Measurements from ENCODE around the gene TRABD2A. TPM values are rescaled to one million over a fixed set of nuclear protein-coding genes. Genes with fewer than 3 reads are reported as not detected.

TRABD2A gene
- total and polyA plus RNA-seq, 2 donors from 2014 or later, result 2.1 to 3.4 TPM

DNA sequence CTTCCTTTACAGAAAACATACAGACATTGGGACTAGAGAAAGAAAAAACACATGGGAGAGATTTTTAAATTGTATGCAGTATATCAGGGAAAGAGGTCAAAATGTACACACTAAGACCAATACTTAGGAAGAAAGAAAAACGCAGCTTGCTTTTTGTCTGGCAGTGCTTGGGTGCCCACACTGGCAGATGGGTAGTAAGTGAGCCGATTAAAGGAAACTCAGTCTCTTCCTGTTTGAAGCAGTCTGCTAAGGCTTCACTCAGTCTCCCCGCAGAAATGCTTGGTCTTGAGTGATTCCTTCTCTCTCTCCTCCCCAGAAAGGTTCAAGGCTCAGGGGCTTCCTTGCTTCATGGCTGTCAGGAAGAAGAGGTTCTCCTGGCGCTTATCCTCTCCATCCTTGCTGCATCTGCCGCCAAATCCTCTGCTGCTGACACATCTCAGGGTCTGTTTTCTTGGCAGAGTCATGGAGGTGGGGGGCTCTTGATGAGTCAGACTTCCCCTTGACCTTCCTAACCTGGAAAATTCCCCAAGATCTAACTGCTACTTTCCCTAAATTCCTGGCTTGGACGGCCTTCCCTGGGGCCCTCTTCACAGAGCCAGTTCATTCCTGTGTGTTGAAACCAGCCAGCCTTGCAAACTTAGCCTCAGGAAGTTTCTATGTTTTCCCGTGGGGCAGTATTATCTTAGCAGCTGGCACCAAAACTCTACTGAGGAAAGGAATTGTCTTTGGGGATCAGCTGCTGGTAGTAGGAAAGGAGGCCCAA is 14.1 kb upstream of the TRABD2A start:
- Histone ChIP-seq H3K27ac (ENCODE audit: low read depth in 2 of 2, low read length in 2 of 2) (no peak overlapping the region), H3K4me1 (ENCODE audit: control insufficient read depth in 2 of 3, insufficient read depth in 2 of 3, low read depth in 1 of 3, low read length in 3 of 3) (no peaks in the 10 kb centered on the region), H3K9me3 (ENCODE audit: control insufficient read depth in 2 of 3, insufficient read depth in 1 of 3, low read length in 3 of 3) (no peaks in the 10 kb centered on the region), H3K9ac (ENCODE audit: low read length in 3 of 3) (no peak overlapping the region), H3K4me3 (ENCODE audit: low read length in 3 of 3) (no peak overlapping the region), H3K36me3 (ENCODE audit: control insufficient read depth in 2 of 3, insufficient read depth in 3 of 3, low read length in 3 of 3) (no peaks in the 10 kb centered on the region), H3K27me3 (ENCODE audit: control insufficient read depth, insufficient read depth, low read length) (no peaks in the 10 kb centered on the region)
- TF ChIP-seq, protein P1, sequence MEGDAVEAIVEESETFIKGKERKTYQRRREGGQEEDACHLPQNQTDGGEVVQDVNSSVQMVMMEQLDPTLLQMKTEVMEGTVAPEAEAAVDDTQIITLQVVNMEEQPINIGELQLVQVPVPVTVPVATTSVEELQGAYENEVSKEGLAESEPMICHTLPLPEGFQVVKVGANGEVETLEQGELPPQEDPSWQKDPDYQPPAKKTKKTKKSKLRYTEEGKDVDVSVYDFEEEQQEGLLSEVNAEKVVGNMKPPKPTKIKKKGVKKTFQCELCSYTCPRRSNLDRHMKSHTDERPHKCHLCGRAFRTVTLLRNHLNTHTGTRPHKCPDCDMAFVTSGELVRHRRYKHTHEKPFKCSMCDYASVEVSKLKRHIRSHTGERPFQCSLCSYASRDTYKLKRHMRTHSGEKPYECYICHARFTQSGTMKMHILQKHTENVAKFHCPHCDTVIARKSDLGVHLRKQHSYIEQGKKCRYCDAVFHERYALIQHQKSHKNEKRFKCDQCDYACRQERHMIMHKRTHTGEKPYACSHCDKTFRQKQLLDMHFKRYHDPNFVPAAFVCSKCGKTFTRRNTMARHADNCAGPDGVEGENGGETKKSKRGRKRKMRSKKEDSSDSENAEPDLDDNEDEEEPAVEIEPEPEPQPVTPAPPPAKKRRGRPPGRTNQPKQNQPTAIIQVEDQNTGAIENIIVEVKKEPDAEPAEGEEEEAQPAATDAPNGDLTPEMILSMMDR (IDR thresholded peaks at IDR 0.05; ENCODE audit: borderline replicate concordance, extremely low read depth, insufficient read depth), result no peak
- DNase-seq, result no peak
- intact Hi-C loops (cut with DNase I), result no loop called here
- FAIRE-seq, result no peak

DNA sequence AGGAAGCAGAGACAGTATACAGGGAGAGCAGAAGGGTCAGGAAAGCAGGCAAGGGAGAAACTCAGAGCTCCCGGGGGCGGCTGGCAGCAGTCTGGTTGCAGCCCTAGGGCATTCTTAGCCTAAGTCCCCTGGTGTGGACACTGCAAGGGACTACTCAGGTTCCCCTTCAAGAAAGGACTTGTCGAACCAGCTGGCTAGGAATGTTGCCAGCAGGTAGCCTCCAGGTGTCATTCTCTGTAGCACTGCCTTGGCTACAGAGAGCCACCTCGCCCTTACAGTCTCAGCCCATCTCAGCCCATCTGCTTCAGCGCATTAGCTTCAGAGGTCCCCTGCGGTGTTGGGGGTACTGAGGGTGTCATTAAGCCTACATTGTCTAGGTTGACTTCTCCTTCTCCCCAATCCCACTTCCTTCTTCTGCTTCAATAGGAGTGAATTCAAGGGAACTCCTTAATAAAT is 13.3 kb upstream of the TRABD2A start:
- H3K27ac ChIP-seq (ENCODE audit: low read depth in 2 of 2, low read length in 2 of 2), result no peak overlapping the region
- H3K36me3 ChIP-seq (ENCODE audit: control insufficient read depth in 2 of 3, insufficient read depth in 3 of 3, low read length in 3 of 3), result no peaks in the 10 kb centered on the region
- TF ChIP-seq, protein P1 (IDR thresholded peaks at IDR 0.05; ENCODE audit: borderline replicate concordance, extremely low read depth, insufficient read depth), result no peak
- H3K27me3 ChIP-seq (ENCODE audit: control insufficient read depth, insufficient read depth, low read length), result no peaks in the 10 kb centered on the region
- no peak for FAIRE-seq
- DNase-seq, result no peak
- H3K4me3 ChIP-seq (ENCODE audit: low read length in 3 of 3), result no peak overlapping the region
- intact Hi-C loops (cut with DNase I), result no loop called here
- H3K9me3 ChIP-seq (ENCODE audit: control insufficient read depth in 2 of 3, insufficient read depth in 1 of 3, low read length in 3 of 3), result no peaks in the 10 kb centered on the region
- H3K4me1 ChIP-seq (ENCODE audit: control insufficient read depth in 2 of 3, insufficient read depth in 2 of 3, low read depth in 1 of 3, low read length in 3 of 3), result no peaks in the 10 kb centered on the region
- H3K9ac ChIP-seq (ENCODE audit: low read length in 3 of 3), result no peak overlapping the region

DNA sequence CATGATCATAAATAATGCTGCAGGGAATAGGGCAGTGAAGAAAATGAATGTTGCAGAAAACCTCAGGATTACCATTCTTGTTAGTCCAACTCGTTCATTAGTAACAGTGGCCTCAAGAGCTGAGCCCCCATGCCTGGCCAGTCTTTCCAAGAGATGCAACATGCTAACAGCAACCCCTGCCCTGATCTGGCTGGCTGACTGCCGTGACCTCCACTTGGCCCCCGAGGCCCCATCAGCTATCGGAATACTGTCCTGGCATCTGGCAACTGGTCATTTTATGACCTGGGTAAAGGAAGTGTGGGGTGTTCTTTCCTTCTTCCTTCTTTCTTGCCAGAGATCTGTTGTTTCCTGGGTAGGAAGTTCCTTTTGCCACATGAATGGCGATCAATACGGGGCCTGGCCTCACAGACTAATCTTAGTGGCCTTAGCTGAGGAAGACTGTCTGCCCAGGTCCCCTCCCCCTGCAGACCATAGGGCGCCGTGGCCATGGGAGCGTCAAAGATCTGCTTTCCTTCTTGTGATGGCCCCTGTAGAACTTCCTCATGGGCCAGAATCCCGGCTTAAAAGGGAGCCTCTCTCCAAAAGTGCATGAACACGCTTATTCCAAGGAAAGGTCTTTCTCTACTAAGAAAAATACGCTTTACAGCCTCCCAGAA is 10.6 kb upstream of the TRABD2A start:
- H3K9ac ChIP-seq (ENCODE audit: low read length in 3 of 3), result no peak overlapping the region
- no peaks in the 10 kb centered on the region for H3K27me3 ChIP-seq (ENCODE audit: control insufficient read depth, insufficient read depth, low read length)
- no peak for FAIRE-seq
- H3K4me1 ChIP-seq (ENCODE audit: control insufficient read depth in 2 of 3, insufficient read depth in 2 of 3, low read depth in 1 of 3, low read length in 3 of 3), result peaks cover 0 to 3% (median 0%) of the 10 kb centered on the region in 3 donors
- TF ChIP-seq, protein P1 (IDR thresholded peaks at IDR 0.05; ENCODE audit: borderline replicate concordance, extremely low read depth, insufficient read depth), result no peak
- no peaks in the 10 kb centered on the region for H3K36me3 ChIP-seq (ENCODE audit: control insufficient read depth in 2 of 3, insufficient read depth in 3 of 3, low read length in 3 of 3)
- DNase-seq, result no peak
- H3K27ac ChIP-seq (ENCODE audit: low read depth in 2 of 2, low read length in 2 of 2), result no peak overlapping the region
- intact Hi-C loops (cut with DNase I), result no loop called here
- H3K4me3 ChIP-seq (ENCODE audit: low read length in 3 of 3), result no peak overlapping the region
- no peaks in the 10 kb centered on the region for H3K9me3 ChIP-seq (ENCODE audit: control insufficient read depth in 2 of 3, insufficient read depth in 1 of 3, low read length in 3 of 3)

Data from kidney (tissue), 14 donors.